Measurements from ENCODE around the gene ATIC. TPM values are rescaled to one million over a fixed set of nuclear protein-coding genes. Genes with fewer than 3 reads are reported as not detected.

Gene ATIC
- total RNA-seq, 1 experiment from 2014 or later, result 173 TPM

DNA sequence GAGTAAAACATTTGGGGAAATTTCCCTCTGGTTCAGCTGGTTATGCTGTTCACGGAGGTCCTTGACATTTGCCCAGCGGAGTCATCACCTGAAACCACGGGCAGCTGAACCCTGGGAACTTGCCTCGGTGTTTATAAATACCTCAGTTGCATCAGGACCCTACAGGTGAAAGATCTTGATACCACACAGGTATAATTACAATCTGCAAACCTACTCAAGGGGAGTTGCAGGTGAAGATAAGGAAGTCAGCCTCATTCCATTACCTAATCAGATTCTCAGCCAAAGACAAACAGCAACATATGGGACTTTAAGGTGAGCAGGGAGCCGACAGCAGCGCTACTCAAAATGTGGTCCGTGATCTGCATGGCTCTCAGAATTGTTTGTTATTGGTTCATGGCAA is 37.0 kb upstream of the ATIC start:
- H3K79me2 ChIP-seq (ENCODE audit: insufficient read depth, low read length), result no peaks in the 10 kb centered on the region
- intact Hi-C loops (cut with micrococcal nuclease), result no loop called here
- no peak overlapping the region for H3K4me3 ChIP-seq (replicated peaks in 1 of 2; ENCODE audit: low read depth in 1 of 2, low read length in 2 of 2)
- H3K9me2 ChIP-seq (ENCODE audit: insufficient read depth), result no peaks in the 10 kb centered on the region
- no peak overlapping the region for H2AFZ ChIP-seq (ENCODE audit: low read depth, low read length, poor library complexity, severe bottlenecking)
- H3K27me3 ChIP-seq (ENCODE audit: insufficient read depth, low read length), result no peaks in the 10 kb centered on the region
- BruUV-seq (replicated peaks), result no TSS peak
- ATAC-seq (no peak), DNase-seq (ENCODE audit: low read depth, low spot score) (no peak)
- H3K9me3 ChIP-seq (ENCODE audit: control insufficient read depth in 1 of 2, insufficient read depth in 1 of 2, low read depth in 1 of 2, low read length in 2 of 2), result no peaks in the 10 kb centered on the region
- ChIA-PET RAD21 (ENCODE audit: low non-redundant PET in 1 of 2, low total read pairs in 2 of 2, uncharacterized antibody in 2 of 2, unreplicated experiment in 2 of 2) (no interaction called here), CTCF (no interaction called here), POLR2A (no interaction called here)
- no peak overlapping the region for H3K27ac ChIP-seq (ENCODE audit: low read depth, low read length)
- no peak overlapping the region for H3K9ac ChIP-seq (ENCODE audit: low read length)
- peaks cover 2 to 10% of the 10 kb centered on the region in 2 experiments; a peak in 3 of 4 replicates for H3K4me1 ChIP-seq (ENCODE audit: control insufficient read depth in 1 of 2, insufficient read depth in 2 of 2, low read length in 2 of 2)
- H4K20me1 ChIP-seq (ENCODE audit: insufficient read depth), result no peaks in the 10 kb centered on the region
- no peaks in the 10 kb centered on the region for H3K36me3 ChIP-seq (ENCODE audit: control insufficient read depth in 1 of 2, insufficient read depth in 2 of 2, low read length in 2 of 2)
- H3K4me2 ChIP-seq (ENCODE audit: low read length), result no peak overlapping the region
- no peak for TF ChIP-seq EGR1 (IDR thresholded peaks at IDR 0.05; ENCODE audit: low read depth)
- TF ChIP-seq POLR2AphosphoS5 (IDR thresholded peaks at IDR 0.05; ENCODE audit: low read depth, low read length), result no peak
- no peak for TF ChIP-seq JUND (IDR thresholded peaks at IDR 0.05)
- no peak for TF ChIP-seq ZNF274 (IDR thresholded peaks at IDR 0.05; ENCODE audit: low read depth, low read length)
- no peak for TF ChIP-seq ELF1 (IDR thresholded peaks at IDR 0.05; ENCODE audit: borderline replicate concordance, low read depth)
- TF ChIP-seq REST (IDR thresholded peaks at IDR 0.05; ENCODE audit: low read depth), result no peak
- TF ChIP-seq SIN3A (IDR thresholded peaks at IDR 0.05; ENCODE audit: low read depth), result no peak
- no peak for TF ChIP-seq EZH2 (IDR thresholded peaks at IDR 0.05)
- TF ChIP-seq, protein P1, sequence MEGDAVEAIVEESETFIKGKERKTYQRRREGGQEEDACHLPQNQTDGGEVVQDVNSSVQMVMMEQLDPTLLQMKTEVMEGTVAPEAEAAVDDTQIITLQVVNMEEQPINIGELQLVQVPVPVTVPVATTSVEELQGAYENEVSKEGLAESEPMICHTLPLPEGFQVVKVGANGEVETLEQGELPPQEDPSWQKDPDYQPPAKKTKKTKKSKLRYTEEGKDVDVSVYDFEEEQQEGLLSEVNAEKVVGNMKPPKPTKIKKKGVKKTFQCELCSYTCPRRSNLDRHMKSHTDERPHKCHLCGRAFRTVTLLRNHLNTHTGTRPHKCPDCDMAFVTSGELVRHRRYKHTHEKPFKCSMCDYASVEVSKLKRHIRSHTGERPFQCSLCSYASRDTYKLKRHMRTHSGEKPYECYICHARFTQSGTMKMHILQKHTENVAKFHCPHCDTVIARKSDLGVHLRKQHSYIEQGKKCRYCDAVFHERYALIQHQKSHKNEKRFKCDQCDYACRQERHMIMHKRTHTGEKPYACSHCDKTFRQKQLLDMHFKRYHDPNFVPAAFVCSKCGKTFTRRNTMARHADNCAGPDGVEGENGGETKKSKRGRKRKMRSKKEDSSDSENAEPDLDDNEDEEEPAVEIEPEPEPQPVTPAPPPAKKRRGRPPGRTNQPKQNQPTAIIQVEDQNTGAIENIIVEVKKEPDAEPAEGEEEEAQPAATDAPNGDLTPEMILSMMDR (IDR thresholded peaks at IDR 0.05 in 2 of 3, conservative IDR thresholded peaks at IDR 0.05 in 1 of 3; ENCODE audit: borderline replicate concordance in 1 of 3, insufficient read depth in 1 of 3, low read depth in 2 of 3, low read length in 2 of 3), result no peak
- TF ChIP-seq ATF3 (IDR thresholded peaks at IDR 0.05), result no peak
- TF ChIP-seq POLR2A (IDR thresholded peaks at IDR 0.05; ENCODE audit: borderline replicate concordance, extremely low read depth, insufficient read depth, insufficient read length), result no peak
- no peak for TF ChIP-seq TCF7L2 (IDR thresholded peaks at IDR 0.05; ENCODE audit: borderline replicate concordance, extremely low read depth, insufficient read depth, insufficient read length)
- TF ChIP-seq MAX (IDR thresholded peaks at IDR 0.05), result no peak
- TF ChIP-seq, protein P2, sequence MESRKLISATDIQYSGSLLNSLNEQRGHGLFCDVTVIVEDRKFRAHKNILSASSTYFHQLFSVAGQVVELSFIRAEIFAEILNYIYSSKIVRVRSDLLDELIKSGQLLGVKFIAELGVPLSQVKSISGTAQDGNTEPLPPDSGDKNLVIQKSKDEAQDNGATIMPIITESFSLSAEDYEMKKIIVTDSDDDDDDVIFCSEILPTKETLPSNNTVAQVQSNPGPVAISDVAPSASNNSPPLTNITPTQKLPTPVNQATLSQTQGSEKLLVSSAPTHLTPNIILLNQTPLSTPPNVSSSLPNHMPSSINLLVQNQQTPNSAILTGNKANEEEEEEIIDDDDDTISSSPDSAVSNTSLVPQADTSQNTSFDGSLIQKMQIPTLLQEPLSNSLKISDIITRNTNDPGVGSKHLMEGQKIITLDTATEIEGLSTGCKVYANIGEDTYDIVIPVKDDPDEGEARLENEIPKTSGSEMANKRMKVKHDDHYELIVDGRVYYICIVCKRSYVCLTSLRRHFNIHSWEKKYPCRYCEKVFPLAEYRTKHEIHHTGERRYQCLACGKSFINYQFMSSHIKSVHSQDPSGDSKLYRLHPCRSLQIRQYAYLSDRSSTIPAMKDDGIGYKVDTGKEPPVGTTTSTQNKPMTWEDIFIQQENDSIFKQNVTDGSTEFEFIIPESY (IDR thresholded peaks at IDR 0.05; ENCODE audit: extremely low read depth, insufficient replicate concordance, low read length), result no peak
- no peak for TF ChIP-seq SRF (IDR thresholded peaks at IDR 0.05; ENCODE audit: low read depth)
- TF ChIP-seq CEBPB (IDR thresholded peaks at IDR 0.05; ENCODE audit: low read depth), result no peak
- TF ChIP-seq RAD21 (IDR thresholded peaks at IDR 0.05; ENCODE audit: low read depth), result no peak
- no peak for TF ChIP-seq SP1 (IDR thresholded peaks at IDR 0.05; ENCODE audit: low read depth)
- TF ChIP-seq YY1 (IDR thresholded peaks at IDR 0.05; ENCODE audit: extremely low read depth, insufficient replicate concordance, low read depth, low read length), result no peak
- no peak for TF ChIP-seq FOSL1 (IDR thresholded peaks at IDR 0.05; ENCODE audit: low read depth)

Data from HCT116 (cell line).